ENCODE measurements around the gene SOHLH1.

The SOHLH1 gene

GRCh38 chr9:135650408-135650807, 48.9 kb downstream of the SOHLH1 start:
- CTCF ChIA-PET, result no interaction called here
- Mint-ChIP-seq H3K4me1 (no peaks in the 10 kb centered on the region), H3K27me3 (no peaks in the 10 kb centered on the region), H3K4me3 (no peak overlapping the region), H3K9me3 (peaks cover 34% of the 10 kb centered on the region), H3K27ac (no peak overlapping the region), H3K36me3 (peaks cover 1% of the 10 kb centered on the region)
- no peak for DNase-seq

- H3K4me1 Mint-ChIP-seq, result no peaks in the 10 kb centered on the region
Measured at GRCh38 chr9:135649508-135649907, 49.8 kb downstream of the SOHLH1 start.

GRCh38 chr9:135648494-135649410, 50.5 kb downstream of the SOHLH1 start:
- H3K36me3 Mint-ChIP-seq, result peaks cover 1% of the 10 kb centered on the region
- peaks cover 46% of the 10 kb centered on the region for H3K9me3 Mint-ChIP-seq
- DNase-seq, result no peak
- H3K27ac Mint-ChIP-seq, result no peak overlapping the region
- CTCF ChIA-PET, result no interaction called here
- H3K4me1 Mint-ChIP-seq, result no peaks in the 10 kb centered on the region
- no peak overlapping the region for H3K4me3 Mint-ChIP-seq
- H3K27me3 Mint-ChIP-seq, result no peaks in the 10 kb centered on the region

More at GRCh38 chr9:135649508-135649907, 49.8 kb downstream of the SOHLH1 start:
- H3K27me3 Mint-ChIP-seq, result no peaks in the 10 kb centered on the region
- no peak overlapping the region for H3K27ac Mint-ChIP-seq
- peaks cover 41% of the 10 kb centered on the region for H3K9me3 Mint-ChIP-seq
- H3K36me3 Mint-ChIP-seq, result peaks cover 1% of the 10 kb centered on the region
- H3K4me3 Mint-ChIP-seq, result no peak overlapping the region
- DNase-seq, result no peak
- CTCF ChIA-PET, result no interaction called here

GRCh38 chr9:135647884-135648283, 51.4 kb downstream of the SOHLH1 start:
- H3K4me1 Mint-ChIP-seq, result no peaks in the 10 kb centered on the region
- H3K4me3 Mint-ChIP-seq, result no peak overlapping the region
- CTCF ChIA-PET, result no interaction called here
- H3K9me3 Mint-ChIP-seq, result peaks cover 48% of the 10 kb centered on the region
- no peak for DNase-seq
- no peaks in the 10 kb centered on the region for H3K27me3 Mint-ChIP-seq
- peaks cover 1% of the 10 kb centered on the region for H3K36me3 Mint-ChIP-seq
- no peak overlapping the region for H3K27ac Mint-ChIP-seq

GRCh38 chr9:135644631-135645218, 54.6 kb downstream of the SOHLH1 start:
- H3K27ac Mint-ChIP-seq, result no peak overlapping the region

More at GRCh38 chr9:135644631-135645218, 54.6 kb downstream of the SOHLH1 start:
- Mint-ChIP-seq H3K4me3 (no peak overlapping the region), H3K27me3 (no peaks in the 10 kb centered on the region), H3K36me3 (peaks cover 1% of the 10 kb centered on the region), H3K4me1 (no peaks in the 10 kb centered on the region), H3K9me3 (peaks cover 39% of the 10 kb centered on the region)
- no peak for DNase-seq
- CTCF ChIA-PET, result no interaction called here
